GM12892 (cell line): ENCODE measurements around the gene ITPKB.

Experiments
- POLR2A ChIP-seq: IDR thresholded peaks from 2 replicates; pipeline ENCODE4 v1.6.1; 2011; ENCODE audit warnings: low read depth, low read length, control low read depth
- TAF1 ChIP-seq: IDR thresholded peaks from 2 replicates; pipeline ENCODE4 v1.6.1; 2011; ENCODE audit warnings: low read depth, mild to moderate bottlenecking, control low read depth, low read length, borderline replicate concordance

- no peak for TF ChIP-seq TAF1
- no peak for TF ChIP-seq POLR2A
These were observed 63.2 kb downstream of the ITPKB start for GRCh38 chr1:226675715-226676357.
